ENCODE measurements around the gene MRPL14. TPM values are rescaled to one million over a fixed set of nuclear protein-coding genes. Genes with fewer than 3 reads are reported as not detected.

MRPL14 gene
- total RNA-seq, 1 experiment from 2014 or later = 69.6 TPM

DNA sequence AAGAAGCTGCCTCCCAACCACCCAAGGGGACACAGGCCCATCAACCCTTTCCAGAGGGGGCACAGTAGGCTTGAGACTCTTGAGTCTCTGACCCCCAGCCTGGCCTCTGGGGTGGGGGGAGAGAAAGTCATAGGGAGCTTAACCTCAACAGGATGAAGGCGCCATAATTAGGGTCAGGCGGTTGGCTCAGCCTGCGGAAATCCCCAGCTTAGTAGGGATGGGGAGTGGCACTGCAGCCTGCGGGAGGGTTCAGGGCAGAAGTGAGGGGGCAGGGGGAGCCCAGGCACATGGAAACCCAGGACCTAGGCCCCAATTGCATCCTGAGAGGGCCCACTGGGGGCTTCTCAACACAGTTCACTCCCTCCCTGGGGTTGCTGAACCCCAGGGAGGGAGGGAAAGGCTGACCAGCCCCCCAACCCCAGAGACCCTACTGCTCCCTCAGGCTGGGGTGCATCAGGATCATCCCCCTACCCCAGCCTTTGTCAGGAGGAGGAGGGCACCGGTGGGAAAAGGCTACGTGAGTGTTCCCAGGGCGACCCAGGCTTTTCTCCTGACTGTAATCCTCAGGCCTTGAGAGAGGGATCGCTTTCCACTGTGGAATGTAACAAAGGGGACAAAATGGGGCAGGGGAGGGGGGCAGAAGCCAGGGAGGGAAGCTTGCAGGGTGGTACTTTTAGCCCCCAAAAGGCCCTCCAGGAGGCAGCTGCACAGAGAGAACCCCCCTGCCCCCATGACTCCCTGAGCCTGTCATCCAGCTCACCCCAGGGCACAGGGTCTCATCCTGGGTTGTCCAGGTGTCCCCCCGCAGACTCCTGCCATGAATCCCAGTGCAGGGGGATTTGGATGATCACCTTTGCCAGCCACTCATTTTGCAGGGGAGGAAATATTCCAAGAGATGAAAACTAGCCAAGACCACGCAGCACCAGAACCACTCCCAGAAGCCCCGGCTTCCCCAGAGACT is 46.4 kb downstream of the MRPL14 start:
- no peak overlapping the region for H3K4me3 ChIP-seq (replicated peaks in 1 of 2; ENCODE audit: low read depth in 1 of 2, low read length in 2 of 2)
- no peaks in the 10 kb centered on the region for H3K36me3 ChIP-seq (ENCODE audit: control insufficient read depth in 1 of 2, insufficient read depth in 2 of 2, low read length in 2 of 2)
- DNase-seq (ENCODE audit: low read depth, low spot score) = no peak
- no peak for ATAC-seq
- H3K27ac ChIP-seq (ENCODE audit: low read depth, low read length) = no peak overlapping the region
- CTCF ChIA-PET = interaction anchor here (1.9 to 4.0 kb wide), 3 partner anchors 128 to 412 kb away, joined by 5 to 45 read pairs (median 7); partner anchors contain the start of gene VEGFA
- no peaks in the 10 kb centered on the region for H3K27me3 ChIP-seq (ENCODE audit: insufficient read depth, low read length)
- POLR2A ChIA-PET = interaction anchor here (1.2 kb wide), 1 partner anchor 311 kb away, joined by 3 read pairs; the partner anchor contains the start of gene VEGFA
- no peak overlapping the region for H2AFZ ChIP-seq (ENCODE audit: low read depth, low read length, poor library complexity, severe bottlenecking)
- no peak overlapping the region for H3K9ac ChIP-seq (ENCODE audit: low read length)
- no peak overlapping the region for H3K4me2 ChIP-seq (ENCODE audit: low read length)
- no peaks in the 10 kb centered on the region for H3K79me2 ChIP-seq (ENCODE audit: insufficient read depth, low read length)
- TF ChIP-seq EGR1 (IDR thresholded peaks at IDR 0.05; ENCODE audit: low read depth) (no peak), SIN3A (IDR thresholded peaks at IDR 0.05; ENCODE audit: low read depth) (no peak), JUND (IDR thresholded peaks at IDR 0.05) (no peak), CEBPB (IDR thresholded peaks at IDR 0.05; ENCODE audit: low read depth) (no peak), FOSL1 (IDR thresholded peaks at IDR 0.05; ENCODE audit: low read depth) (no peak), YY1 (IDR thresholded peaks at IDR 0.05; ENCODE audit: extremely low read depth, insufficient replicate concordance, low read depth, low read length) (no peak), EZH2 (IDR thresholded peaks at IDR 0.05) (no peak)
- TF ChIP-seq, protein P1, sequence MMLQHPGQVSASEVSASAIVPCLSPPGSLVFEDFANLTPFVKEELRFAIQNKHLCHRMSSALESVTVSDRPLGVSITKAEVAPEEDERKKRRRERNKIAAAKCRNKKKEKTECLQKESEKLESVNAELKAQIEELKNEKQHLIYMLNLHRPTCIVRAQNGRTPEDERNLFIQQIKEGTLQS (IDR thresholded peaks at IDR 0.05) = no peak
- TF ChIP-seq, protein P2, sequence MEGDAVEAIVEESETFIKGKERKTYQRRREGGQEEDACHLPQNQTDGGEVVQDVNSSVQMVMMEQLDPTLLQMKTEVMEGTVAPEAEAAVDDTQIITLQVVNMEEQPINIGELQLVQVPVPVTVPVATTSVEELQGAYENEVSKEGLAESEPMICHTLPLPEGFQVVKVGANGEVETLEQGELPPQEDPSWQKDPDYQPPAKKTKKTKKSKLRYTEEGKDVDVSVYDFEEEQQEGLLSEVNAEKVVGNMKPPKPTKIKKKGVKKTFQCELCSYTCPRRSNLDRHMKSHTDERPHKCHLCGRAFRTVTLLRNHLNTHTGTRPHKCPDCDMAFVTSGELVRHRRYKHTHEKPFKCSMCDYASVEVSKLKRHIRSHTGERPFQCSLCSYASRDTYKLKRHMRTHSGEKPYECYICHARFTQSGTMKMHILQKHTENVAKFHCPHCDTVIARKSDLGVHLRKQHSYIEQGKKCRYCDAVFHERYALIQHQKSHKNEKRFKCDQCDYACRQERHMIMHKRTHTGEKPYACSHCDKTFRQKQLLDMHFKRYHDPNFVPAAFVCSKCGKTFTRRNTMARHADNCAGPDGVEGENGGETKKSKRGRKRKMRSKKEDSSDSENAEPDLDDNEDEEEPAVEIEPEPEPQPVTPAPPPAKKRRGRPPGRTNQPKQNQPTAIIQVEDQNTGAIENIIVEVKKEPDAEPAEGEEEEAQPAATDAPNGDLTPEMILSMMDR (IDR thresholded peaks at IDR 0.05 in 2 of 3, conservative IDR thresholded peaks at IDR 0.05 in 1 of 3; ENCODE audit: borderline replicate concordance in 1 of 3, insufficient read depth in 1 of 3, low read depth in 2 of 3, low read length in 2 of 3) = no peak
- TF ChIP-seq, protein P3, sequence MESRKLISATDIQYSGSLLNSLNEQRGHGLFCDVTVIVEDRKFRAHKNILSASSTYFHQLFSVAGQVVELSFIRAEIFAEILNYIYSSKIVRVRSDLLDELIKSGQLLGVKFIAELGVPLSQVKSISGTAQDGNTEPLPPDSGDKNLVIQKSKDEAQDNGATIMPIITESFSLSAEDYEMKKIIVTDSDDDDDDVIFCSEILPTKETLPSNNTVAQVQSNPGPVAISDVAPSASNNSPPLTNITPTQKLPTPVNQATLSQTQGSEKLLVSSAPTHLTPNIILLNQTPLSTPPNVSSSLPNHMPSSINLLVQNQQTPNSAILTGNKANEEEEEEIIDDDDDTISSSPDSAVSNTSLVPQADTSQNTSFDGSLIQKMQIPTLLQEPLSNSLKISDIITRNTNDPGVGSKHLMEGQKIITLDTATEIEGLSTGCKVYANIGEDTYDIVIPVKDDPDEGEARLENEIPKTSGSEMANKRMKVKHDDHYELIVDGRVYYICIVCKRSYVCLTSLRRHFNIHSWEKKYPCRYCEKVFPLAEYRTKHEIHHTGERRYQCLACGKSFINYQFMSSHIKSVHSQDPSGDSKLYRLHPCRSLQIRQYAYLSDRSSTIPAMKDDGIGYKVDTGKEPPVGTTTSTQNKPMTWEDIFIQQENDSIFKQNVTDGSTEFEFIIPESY (IDR thresholded peaks at IDR 0.05; ENCODE audit: extremely low read depth, insufficient replicate concordance, low read length) = no peak
- TF ChIP-seq, protein P4, sequence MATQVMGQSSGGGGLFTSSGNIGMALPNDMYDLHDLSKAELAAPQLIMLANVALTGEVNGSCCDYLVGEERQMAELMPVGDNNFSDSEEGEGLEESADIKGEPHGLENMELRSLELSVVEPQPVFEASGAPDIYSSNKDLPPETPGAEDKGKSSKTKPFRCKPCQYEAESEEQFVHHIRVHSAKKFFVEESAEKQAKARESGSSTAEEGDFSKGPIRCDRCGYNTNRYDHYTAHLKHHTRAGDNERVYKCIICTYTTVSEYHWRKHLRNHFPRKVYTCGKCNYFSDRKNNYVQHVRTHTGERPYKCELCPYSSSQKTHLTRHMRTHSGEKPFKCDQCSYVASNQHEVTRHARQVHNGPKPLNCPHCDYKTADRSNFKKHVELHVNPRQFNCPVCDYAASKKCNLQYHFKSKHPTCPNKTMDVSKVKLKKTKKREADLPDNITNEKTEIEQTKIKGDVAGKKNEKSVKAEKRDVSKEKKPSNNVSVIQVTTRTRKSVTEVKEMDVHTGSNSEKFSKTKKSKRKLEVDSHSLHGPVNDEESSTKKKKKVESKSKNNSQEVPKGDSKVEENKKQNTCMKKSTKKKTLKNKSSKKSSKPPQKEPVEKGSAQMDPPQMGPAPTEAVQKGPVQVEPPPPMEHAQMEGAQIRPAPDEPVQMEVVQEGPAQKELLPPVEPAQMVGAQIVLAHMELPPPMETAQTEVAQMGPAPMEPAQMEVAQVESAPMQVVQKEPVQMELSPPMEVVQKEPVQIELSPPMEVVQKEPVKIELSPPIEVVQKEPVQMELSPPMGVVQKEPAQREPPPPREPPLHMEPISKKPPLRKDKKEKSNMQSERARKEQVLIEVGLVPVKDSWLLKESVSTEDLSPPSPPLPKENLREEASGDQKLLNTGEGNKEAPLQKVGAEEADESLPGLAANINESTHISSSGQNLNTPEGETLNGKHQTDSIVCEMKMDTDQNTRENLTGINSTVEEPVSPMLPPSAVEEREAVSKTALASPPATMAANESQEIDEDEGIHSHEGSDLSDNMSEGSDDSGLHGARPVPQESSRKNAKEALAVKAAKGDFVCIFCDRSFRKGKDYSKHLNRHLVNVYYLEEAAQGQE (IDR thresholded peaks at IDR 0.05; ENCODE audit: low read depth) = no peak
- intact Hi-C loops (cut with micrococcal nuclease) = no loop called here
- RAD21 ChIA-PET (ENCODE audit: low non-redundant PET in 1 of 2, low total read pairs in 2 of 2, uncharacterized antibody in 2 of 2, unreplicated experiment in 2 of 2) = interaction anchor here in 1 of 2 experiments (0.6 kb wide), 1 partner anchor 311 kb away, joined by 6 read pairs; the partner anchor contains the start of gene VEGFA
- no TSS peak for BruUV-seq (replicated peaks)
- no peaks in the 10 kb centered on the region for H4K20me1 ChIP-seq (ENCODE audit: insufficient read depth)
- H3K9me3 ChIP-seq (ENCODE audit: control insufficient read depth in 1 of 2, insufficient read depth in 1 of 2, low read depth in 1 of 2, low read length in 2 of 2) = no peaks in the 10 kb centered on the region
- peaks cover 11 to 24% of the 10 kb centered on the region in 2 experiments for H3K4me1 ChIP-seq (ENCODE audit: control insufficient read depth in 1 of 2, insufficient read depth in 2 of 2, low read length in 2 of 2)
- no peaks in the 10 kb centered on the region for H3K9me2 ChIP-seq (ENCODE audit: insufficient read depth)

Measured in HCT116 (cell line).